GM12878 (cell line): ENCODE data around the gene RRP36. TPM values are rescaled to one million over a fixed set of nuclear protein-coding genes. Genes with fewer than 3 reads are reported as not detected.

Source experiments
- CTCF ChIP-seq, 3 experiments: IDR thresholded peaks in 2 of 3; conservative IDR thresholded peaks in 1 of 3; 2 replicates each; pipeline ENCODE4 v1.5.1; 2011; ENCODE audit warnings: low read depth in 3 of 3, low read length in 3 of 3, mild to moderate bottlenecking in 3 of 3, control low read depth in 2 of 3, moderate library complexity in 2 of 3, inconsistent platforms in 1 of 3, mixed read lengths in 1 of 3; ENCODE audit not compliant: control insufficient read depth in 2 of 3, insufficient read depth in 1 of 3; ENCODE audit errors: extremely low read depth in 1 of 3
- CUX1 ChIP-seq: IDR thresholded peaks from 2 replicates; pipeline ENCODE4 v1.6.1; 2012; ENCODE audit warnings: improper control_type of control experiment, low read depth, low read length; ENCODE audit not compliant: insufficient replicate concordance
- ETV6 ChIP-seq, 2 experiments: fragments of 450-650 bp in 1 of 2; IDR thresholded peaks in 1 of 2; conservative IDR thresholded peaks in 1 of 2; 2 replicates each; pipeline ENCODE4 v1.6.1; 2014; ENCODE audit warnings: antibody characterized with exemption in 1 of 2, borderline replicate concordance in 1 of 2, low read depth in 1 of 2, mild to moderate bottlenecking in 1 of 2, moderate library complexity in 1 of 2
- HDAC6 ChIP-seq: fragments of 200-600 bp; sonication (generic); IDR thresholded peaks from one replicate; pipeline ENCODE4 v1.8.0; 2017; ENCODE audit warnings: antibody characterized with exemption; ENCODE audit not compliant: unreplicated experiment
- IKZF1 ChIP-seq: fragments of 450-650 bp; conservative IDR thresholded peaks from 2 replicates; pipeline ENCODE4 v1.6.1; 2017; ENCODE audit warnings: antibody characterized with exemption, mild to moderate bottlenecking
- IKZF2 ChIP-seq, 2 experiments: fragments of 450-650 bp; IDR thresholded peaks; 2 replicates each; pipeline ENCODE4 v1.6.1; 2017; ENCODE audit warnings: mild to moderate bottlenecking in 2 of 2, moderate library complexity in 2 of 2
- JUND ChIP-seq: IDR thresholded peaks from 2 replicates; pipeline ENCODE4 v1.6.1; 2012; ENCODE audit warnings: low read depth, mild to moderate bottlenecking, low read length, improper control_type of control experiment, moderate library complexity
- LARP7 ChIP-seq: fragments of 450-650 bp; IDR thresholded peaks from 2 replicates; pipeline ENCODE4 v1.6.1; 2017; ENCODE audit warnings: mild to moderate bottlenecking
- MXI1 ChIP-seq: fragments of 150-350 bp; IDR thresholded peaks from 2 replicates; pipeline ENCODE4 v1.6.1; 2011; ENCODE audit warnings: low read depth, mild to moderate bottlenecking, inconsistent platforms, low read length, improper control_type of control experiment
- NRF1 ChIP-seq: conservative IDR thresholded peaks from 2 replicates; pipeline ENCODE4 v1.6.1; 2011; ENCODE audit warnings: mild to moderate bottlenecking, low read depth, low read length, improper control_type of control experiment
- RUNX3 ChIP-seq: IDR thresholded peaks from 2 replicates; pipeline ENCODE4 v1.6.1; 2012; ENCODE audit warnings: low read length, inconsistent platforms
- STAT1 ChIP-seq: fragments of 450-650 bp; conservative IDR thresholded peaks from 2 replicates; pipeline ENCODE4 v1.6.1; 2014; ENCODE audit warnings: antibody characterized with exemption, mild to moderate bottlenecking
- SUPT20H ChIP-seq: IDR thresholded peaks from 2 replicates; pipeline ENCODE4 v1.6.1; 2011; ENCODE audit warnings: low read depth, mild to moderate bottlenecking, low read length, moderate library complexity, borderline replicate concordance; ENCODE audit not compliant: control insufficient read depth
- SUZ12 ChIP-seq: fragments of 200-600 bp; sonication (generic); IDR thresholded peaks from one replicate; pipeline ENCODE4 v1.6.1; 2018; ENCODE audit warnings: antibody characterized with exemption, mild to moderate bottlenecking; ENCODE audit not compliant: unreplicated experiment
- ZNF217 ChIP-seq: fragments of 450-650 bp; IDR thresholded peaks from 2 replicates; pipeline ENCODE4 v1.6.1; 2017; ENCODE audit warnings: antibody characterized with exemption, mild to moderate bottlenecking
- polyA plus RNA-seq, 11 experiments: library from polyadenylated mRNA; depleted of rRNA in 4 of 11; unstranded in 6 of 11; stranded (reverse) in 5 of 11; fragments of >200 nt; fragmentation: Nextera tagmentation in 4 of 11; fragmentation: Illumina TruSeq in 1 of 11; extraction: Ambion mirVana in 4 of 11; extraction: Trizol in 1 of 11; gene quantifications; 1 replicate in 1 of 11; 2 replicates in 10 of 11; pipeline versions ENCODE4 v1.2.1 to v1.2.3, GENCODE V29; 2011 to 2016; ENCODE audit warnings: inconsistent platforms in 2 of 11, missing spikeins in 2 of 11, low read depth in 1 of 11
- total RNA-seq, 4 experiments: library from RNA; depleted of rRNA in 3 of 4; stranded (reverse); fragments of >200 nt in 3 of 4; fragmentation: Illumina TruSeq in 1 of 4; extraction: Trizol in 1 of 4; gene quantifications; 2 replicates each; pipeline versions ENCODE4 v1.2.1 to v1.2.3, GENCODE V29; 2013 to 2021
- TF ChIP-seq, protein P1 (sequence below): IDR thresholded peaks from 2 replicates; pipeline ENCODE4 v1.6.1; 2012; ENCODE audit warnings: low read depth, low read length, improper control_type of control experiment
- TF ChIP-seq, protein P2 (sequence below): fragments of 450-650 bp; IDR thresholded peaks from 2 replicates; pipeline ENCODE4 v1.6.1; 2017; ENCODE audit warnings: antibody characterized with exemption, mild to moderate bottlenecking, moderate library complexity

The RRP36 gene
- total and polyA plus RNA-seq, 10 of the 15 experiments (the other 5 are each of a cell fraction or from before 2014, with no cell fraction given): 17.6 to 101 (median 69.7) TPM

DNA sequence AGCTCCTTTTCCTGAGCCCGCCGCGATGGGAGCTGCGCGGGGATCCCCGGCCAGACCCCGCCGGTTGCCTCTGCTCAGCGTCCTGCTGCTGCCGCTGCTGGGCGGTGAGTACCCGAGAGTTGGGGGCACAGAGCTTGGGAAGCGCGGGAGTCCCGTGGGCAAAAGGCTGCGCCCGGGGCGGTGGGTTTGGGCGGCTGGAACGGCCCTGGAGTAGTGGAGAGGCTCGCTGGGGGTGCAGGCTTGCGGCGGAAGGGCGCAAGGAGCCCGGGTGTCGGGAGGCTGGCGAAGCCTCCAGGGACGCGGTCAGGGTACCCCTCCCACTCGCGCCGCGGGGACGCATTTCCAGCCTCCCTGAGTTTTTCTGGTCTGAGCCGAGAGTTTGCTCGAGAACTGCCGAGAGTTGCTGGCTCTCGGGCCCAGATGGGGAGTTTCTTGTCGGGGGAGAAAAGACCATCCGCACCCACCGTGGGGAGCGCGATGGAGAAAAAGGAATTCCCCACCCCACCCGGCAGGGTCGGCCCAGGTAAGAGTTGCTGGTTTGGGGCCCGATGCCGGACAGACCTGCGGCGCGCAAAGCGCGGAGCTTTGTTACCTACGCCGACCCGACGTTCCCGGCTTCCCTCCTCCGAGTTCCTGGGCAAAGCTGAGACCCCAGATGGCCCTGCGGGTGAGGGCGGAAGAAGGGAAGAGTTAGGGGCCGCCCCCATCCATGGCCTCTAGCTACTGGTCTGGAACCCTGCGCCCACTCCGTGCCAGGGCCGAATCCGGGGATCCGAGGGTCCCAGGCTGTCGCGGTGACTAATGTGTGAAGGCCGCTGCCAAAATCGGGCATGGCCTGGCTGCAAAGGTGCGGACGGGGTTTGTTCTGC is 55.3 kb downstream of the RRP36 start (continued):
- TF ChIP-seq SUZ12: peak; percentile 86
- no peak for TF ChIP-seq ZNF217
- TF ChIP-seq, protein P1, sequence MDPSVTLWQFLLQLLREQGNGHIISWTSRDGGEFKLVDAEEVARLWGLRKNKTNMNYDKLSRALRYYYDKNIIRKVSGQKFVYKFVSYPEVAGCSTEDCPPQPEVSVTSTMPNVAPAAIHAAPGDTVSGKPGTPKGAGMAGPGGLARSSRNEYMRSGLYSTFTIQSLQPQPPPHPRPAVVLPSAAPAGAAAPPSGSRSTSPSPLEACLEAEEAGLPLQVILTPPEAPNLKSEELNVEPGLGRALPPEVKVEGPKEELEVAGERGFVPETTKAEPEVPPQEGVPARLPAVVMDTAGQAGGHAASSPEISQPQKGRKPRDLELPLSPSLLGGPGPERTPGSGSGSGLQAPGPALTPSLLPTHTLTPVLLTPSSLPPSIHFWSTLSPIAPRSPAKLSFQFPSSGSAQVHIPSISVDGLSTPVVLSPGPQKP: no peak
- TF ChIP-seq, protein P2, sequence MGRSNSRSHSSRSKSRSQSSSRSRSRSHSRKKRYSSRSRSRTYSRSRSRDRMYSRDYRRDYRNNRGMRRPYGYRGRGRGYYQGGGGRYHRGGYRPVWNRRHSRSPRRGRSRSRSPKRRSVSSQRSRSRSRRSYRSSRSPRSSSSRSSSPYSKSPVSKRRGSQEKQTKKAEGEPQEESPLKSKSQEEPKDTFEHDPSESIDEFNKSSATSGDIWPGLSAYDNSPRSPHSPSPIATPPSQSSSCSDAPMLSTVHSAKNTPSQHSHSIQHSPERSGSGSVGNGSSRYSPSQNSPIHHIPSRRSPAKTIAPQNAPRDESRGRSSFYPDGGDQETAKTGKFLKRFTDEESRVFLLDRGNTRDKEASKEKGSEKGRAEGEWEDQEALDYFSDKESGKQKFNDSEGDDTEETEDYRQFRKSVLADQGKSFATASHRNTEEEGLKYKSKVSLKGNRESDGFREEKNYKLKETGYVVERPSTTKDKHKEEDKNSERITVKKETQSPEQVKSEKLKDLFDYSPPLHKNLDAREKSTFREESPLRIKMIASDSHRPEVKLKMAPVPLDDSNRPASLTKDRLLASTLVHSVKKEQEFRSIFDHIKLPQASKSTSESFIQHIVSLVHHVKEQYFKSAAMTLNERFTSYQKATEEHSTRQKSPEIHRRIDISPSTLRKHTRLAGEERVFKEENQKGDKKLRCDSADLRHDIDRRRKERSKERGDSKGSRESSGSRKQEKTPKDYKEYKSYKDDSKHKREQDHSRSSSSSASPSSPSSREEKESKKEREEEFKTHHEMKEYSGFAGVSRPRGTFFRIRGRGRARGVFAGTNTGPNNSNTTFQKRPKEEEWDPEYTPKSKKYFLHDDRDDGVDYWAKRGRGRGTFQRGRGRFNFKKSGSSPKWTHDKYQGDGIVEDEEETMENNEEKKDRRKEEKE: no peak
- peak; percentile 100 for TF ChIP-seq HDAC6
- TF ChIP-seq JUND: no peak
- TF ChIP-seq NRF1: no peak
- peak; percentile 40; the same call in 1 of the 2 replicates for TF ChIP-seq LARP7
- no peak for TF ChIP-seq ETV6 (conservative IDR thresholded peaks at IDR 0.05 in 1 of 2, IDR thresholded peaks at IDR 0.05 in 1 of 2; ENCODE audit: borderline replicate concordance in 1 of 2, low read depth in 1 of 2)
- no peak for TF ChIP-seq CUX1
- no peak for TF ChIP-seq STAT1
- TF ChIP-seq IKZF2 (IDR thresholded peaks at IDR 0.05): 0 out of 4 replicates have a peak, but pooled peaks of 1 of the 2 experiments have one; percentile 19
- TF ChIP-seq IKZF1: 0 out of 2 replicates have a peak, but pooled peaks have one; percentile 30
- TF ChIP-seq RUNX3: no peak
- no peak for TF ChIP-seq SUPT20H
- no peak for TF ChIP-seq CTCF (IDR thresholded peaks at IDR 0.05 in 2 of 3, conservative IDR thresholded peaks at IDR 0.05 in 1 of 3; ENCODE audit: control insufficient read depth in 2 of 3, extremely low read depth in 1 of 3, insufficient read depth in 1 of 3, low read depth in 3 of 3, low read length in 3 of 3)
- no peak for TF ChIP-seq MXI1
